ENCODE measurements around the gene ANKRD11. TPM values are rescaled to one million over a fixed set of nuclear protein-coding genes. Genes with fewer than 3 reads are reported as not detected.

Gene ANKRD11
- total and polyA plus RNA-seq, 2 donors (not counting 3 experiments of a cell fraction or from before 2014, with no cell fraction given): 55.8 to 191 TPM

GRCh38 chr16:89418352-89418751 is 72.0 kb downstream of the ANKRD11 start:
- DNase-seq (ENCODE audit: low read depth, low spot score) (no peak), FAIRE-seq (no peak)
- Histone ChIP-seq H3K36me3 (ENCODE audit: control insufficient read depth in 2 of 2, extremely low read depth in 1 of 2, insufficient read depth in 2 of 2, low read length in 2 of 2) (no peaks in the 10 kb centered on the region), H3K9ac (replicated peaks; ENCODE audit: extremely low read depth, insufficient read depth, low read length) (no peak overlapping the region), H3K9me1 (replicated peaks; ENCODE audit: control insufficient read depth, extremely low read depth, insufficient read depth, low read length) (no peaks in the 10 kb centered on the region), H3K27me3 (ENCODE audit: control insufficient read depth in 2 of 2, insufficient read depth in 2 of 2, low read length in 2 of 2) (no peaks in the 10 kb centered on the region), H3K4me2 (ENCODE audit: insufficient read depth, low read length) (no peak overlapping the region), H4K20me1 (replicated peaks; ENCODE audit: control insufficient read depth, extremely low read depth, insufficient read depth, low read length) (peaks cover 4% of the 10 kb centered on the region), H2AFZ (ENCODE audit: low read depth, low read length) (no peak overlapping the region), H3K79me2 (ENCODE audit: control insufficient read depth, insufficient read depth, low read length) (peaks cover 98% of the 10 kb centered on the region), H3K4me1 (ENCODE audit: control insufficient read depth, extremely low read depth, insufficient read depth, low read length) (peaks cover 23% of the 10 kb centered on the region), H3K4me3 (replicated peaks in 1 of 3; ENCODE audit: insufficient read depth in 1 of 3, low read depth in 1 of 3, low read length in 3 of 3) (no peak overlapping the region), H3K9me3 (replicated peaks; ENCODE audit: control insufficient read depth, insufficient read depth, low read length) (no peaks in the 10 kb centered on the region), H3K27ac (ENCODE audit: insufficient read depth, low read depth, low read length) (no peak overlapping the region)
- POLR2A ChIA-PET: no interaction called here
- intact Hi-C loops (cut with micrococcal nuclease): no loop called here
- CTCF ChIA-PET: no interaction called here
- dilution Hi-C loops (cut with MboI; ENCODE audit: extremely low pct_ligation_motif_present, low sequenced_read_pairs): no loop called here
- no peak for TF ChIP-seq POLR2AphosphoS5 (IDR thresholded peaks at IDR 0.05; ENCODE audit: insufficient read depth, low read depth, low read length)
- no peak for TF ChIP-seq POLR2A (IDR thresholded peaks at IDR 0.05; ENCODE audit: low read depth, low read length)
- TF ChIP-seq MYC (IDR thresholded peaks at IDR 0.05; ENCODE audit: low read depth, low read length): no peak
- TF ChIP-seq GATA2 (IDR thresholded peaks at IDR 0.05; ENCODE audit: insufficient read depth, insufficient read length, low read depth, low read length): no peak
- TF ChIP-seq MAX (IDR thresholded peaks at IDR 0.05; ENCODE audit: insufficient read depth, insufficient read length): no peak
- TF ChIP-seq JUN (IDR thresholded peaks at IDR 0.05; ENCODE audit: borderline replicate concordance, insufficient read depth, insufficient read length, low read depth): no peak
- TF ChIP-seq CTCF (IDR thresholded peaks at IDR 0.05; ENCODE audit: extremely low read depth in 1 of 2, insufficient read depth in 1 of 2, low read depth in 1 of 2, low read length in 2 of 2): no peak
- TF ChIP-seq EZH2 (IDR thresholded peaks at IDR 0.05; ENCODE audit: borderline replicate concordance, low read depth, low read length, severe bottlenecking): no peak
- no peak for TF ChIP-seq FOS (IDR thresholded peaks at IDR 0.05; ENCODE audit: borderline replicate concordance, insufficient read depth, low read length)
- no TSS peak for BruUV-seq (replicated peaks)
